AG09319 (cell line): Measurements from ENCODE around the gene ZNF730.
"Not testable (repeated sequence)": the region's sequence is repeated elsewhere in the genome, so short reads cannot be mapped to it uniquely, and the experiment has no call there.

ENCODE experiments used
- DNase-seq: peaks from one replicate; pipeline ENCODE4 v3.0.0-alpha.2; 2010; ENCODE audit warnings: low read depth; ENCODE audit errors: extremely low read depth
- CTCF ChIP-seq: IDR thresholded peaks from 2 replicates; pipeline ENCODE4 v1.5.1; 2011; ENCODE audit warnings: low read depth, mild to moderate bottlenecking, inconsistent platforms, low read length, moderate library complexity

Gene ZNF730

DNA sequence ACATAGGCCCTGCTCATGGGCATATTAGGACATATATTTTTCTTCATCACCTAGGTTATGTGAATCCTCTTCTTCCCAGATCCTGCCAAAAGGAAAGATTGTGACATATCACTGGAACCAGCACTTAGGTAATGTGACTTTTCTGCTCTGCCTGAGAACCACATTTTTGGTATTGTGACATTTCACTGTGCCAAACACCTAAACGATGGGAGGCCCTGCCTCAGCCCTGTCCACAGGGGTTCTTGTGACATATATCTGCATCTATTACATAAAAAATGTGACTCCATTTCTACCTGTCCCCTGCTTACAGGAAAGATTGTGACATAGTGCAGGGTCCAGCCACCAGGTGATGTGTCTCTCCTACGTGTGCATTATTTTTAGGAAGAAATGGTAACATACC, 18.5 kb upstream of the ZNF730 start:
- DNase-seq, result no peak
- TF ChIP-seq CTCF, result no peak

GRCh38 chr19:23098988-23099387, 17.8 kb upstream of the ZNF730 start:
- DNase-seq, result no peak
- TF ChIP-seq CTCF, result no peak

DNA sequence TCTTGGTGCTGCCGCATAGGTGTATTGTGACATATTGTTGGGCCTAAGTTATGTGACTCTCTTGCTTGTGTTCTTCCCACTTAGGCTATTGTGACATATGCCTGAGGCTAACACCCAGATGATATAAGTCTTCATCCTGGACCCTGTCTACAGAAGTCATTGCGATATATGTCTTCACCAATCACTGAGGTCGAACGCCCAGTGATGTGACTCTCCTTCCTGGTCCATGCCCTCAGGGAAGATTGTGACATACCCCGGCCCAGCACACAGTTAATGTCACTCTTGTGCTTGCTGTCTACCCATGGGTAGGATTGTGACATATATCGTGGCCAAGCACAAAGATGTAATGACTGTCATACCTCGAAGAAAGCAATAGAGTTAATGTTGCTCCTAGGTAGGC, 16.9 kb upstream of the ZNF730 start:
- no peak for DNase-seq
- TF ChIP-seq CTCF, result no peak

DNA sequence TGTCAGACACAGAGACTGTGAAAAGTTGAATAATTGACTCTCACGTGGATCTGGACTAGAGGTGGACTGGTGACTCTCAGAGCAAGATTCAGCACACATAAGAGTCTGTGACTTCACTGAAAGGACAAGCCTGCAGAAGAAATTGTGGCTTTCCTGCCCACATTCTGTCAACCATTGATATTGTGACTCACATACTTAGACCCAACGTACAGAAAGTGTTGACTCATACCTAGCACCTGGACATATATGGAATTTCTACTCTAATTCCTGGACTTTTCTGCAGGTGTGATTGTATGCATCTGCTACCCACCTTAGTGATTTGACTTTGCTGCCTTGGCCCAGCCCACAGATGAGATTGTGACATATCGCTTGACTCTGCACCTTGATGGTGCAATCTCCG, 15.6 kb upstream of the ZNF730 start:
- TF ChIP-seq CTCF, result no peak

DNA sequence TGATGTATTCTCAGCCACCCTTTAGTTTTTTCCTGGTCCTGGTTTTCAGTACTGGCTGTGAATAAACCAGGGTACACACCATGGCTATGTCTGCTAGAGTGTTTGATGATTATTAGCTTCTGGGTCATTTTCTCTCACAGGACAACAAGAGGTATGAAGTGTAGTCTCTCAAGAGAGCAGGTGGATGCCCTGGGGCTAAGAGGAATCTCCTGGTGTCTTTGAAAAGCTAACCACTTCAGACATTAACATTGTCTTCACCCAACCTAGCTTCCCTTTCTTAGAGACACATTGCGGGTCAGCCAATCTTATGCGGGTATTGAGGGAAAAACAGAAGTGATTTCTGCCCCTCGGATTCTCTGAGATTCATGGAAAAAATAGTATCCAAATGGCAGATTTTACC, 1.6 kb downstream of the ZNF730 start:
- no peak for DNase-seq
- TF ChIP-seq CTCF, result no peak

More for the DNA sequence above, 15.6 kb upstream of the ZNF730 start:
- no peak for DNase-seq

- not testable (repeated sequence) for DNase-seq
Measured at GRCh38 chr19:23134211-23134610, 17.4 kb downstream of the ZNF730 start.

DNA sequence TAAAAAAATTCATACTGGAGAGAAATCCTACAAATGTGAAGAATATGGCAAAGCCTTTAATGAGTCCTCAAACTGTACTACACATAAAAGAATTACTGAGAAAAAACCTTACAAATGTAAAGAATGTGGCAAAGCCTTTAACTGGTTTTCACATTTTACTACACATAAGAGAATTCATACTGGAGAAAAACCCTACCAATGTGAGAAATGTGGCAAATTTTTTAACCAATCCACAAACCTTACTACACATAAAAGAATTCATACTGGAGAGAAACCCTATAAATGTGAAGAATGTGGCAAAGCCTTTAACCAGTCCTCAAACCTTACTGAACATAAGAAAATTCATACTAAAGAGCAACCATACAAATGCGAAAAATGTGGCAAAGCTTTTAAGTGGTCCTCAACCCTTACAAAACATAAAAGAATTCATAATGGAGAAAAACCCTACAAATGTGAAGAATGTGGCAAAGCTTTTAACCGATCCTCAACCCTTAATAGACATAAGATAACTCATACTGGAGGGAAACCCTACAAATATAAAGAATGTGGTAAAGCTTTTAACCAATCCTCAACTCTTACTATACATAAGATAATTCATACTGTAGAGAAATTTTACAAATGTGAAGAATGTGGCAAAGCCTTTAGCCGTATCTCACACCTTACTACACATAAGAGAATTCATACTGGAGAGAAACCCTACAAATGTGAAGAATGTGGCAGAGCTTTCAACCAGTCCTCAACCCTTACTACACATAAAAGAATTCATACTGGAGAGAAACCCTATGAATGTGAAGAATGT, 29.0 kb downstream of the ZNF730 start:
- TF ChIP-seq CTCF, result no peak
- no peak for DNase-seq

- TF ChIP-seq CTCF, result no peak
- DNase-seq, result no peak
Measured at GRCh38 chr19:23160766-23161165, 43.9 kb downstream of the ZNF730 start.

GRCh38 chr19:23168286-23168685, 51.5 kb downstream of the ZNF730 start:
- DNase-seq, result not testable (repeated sequence)
